ENCODE measurements around the gene B9D1.

GRCh38 chr17:19307521-19307920 is 55.0 kb downstream of the B9D1 start:
- no peak for TF ChIP-seq REST (IDR thresholded peaks at IDR 0.05; ENCODE audit: insufficient read depth in 1 of 2, low read depth in 2 of 2, low read length in 2 of 2)
- no peak for TF ChIP-seq SIN3A (IDR thresholded peaks at IDR 0.05; ENCODE audit: borderline replicate concordance, insufficient read depth, low read length)

Measured in PFSK-1 (cell line).